IPS-18a (cell line): ENCODE data around the gene GSTM4.

Experiments used
- H3K27ac ChIP-seq: one replicate; pipeline ENCODE4 v1.5.1; 2013; ENCODE audit warnings: low read length
- H3K27me3 ChIP-seq: one replicate; pipeline ENCODE4 v1.6.1; 2013; ENCODE audit warnings: mild to moderate bottlenecking, low read length; ENCODE audit not compliant: control insufficient read depth, insufficient read depth
- H3K36me3 ChIP-seq: one replicate; pipeline ENCODE4 v1.6.1; 2013; ENCODE audit warnings: low read depth, low read length; ENCODE audit not compliant: control insufficient read depth
- H3K4me1 ChIP-seq: one replicate; pipeline ENCODE4 v1.6.1; 2013; ENCODE audit warnings: low read depth, low read length; ENCODE audit not compliant: control insufficient read depth
- H3K4me3 ChIP-seq: one replicate; pipeline ENCODE4 v1.5.1; 2013; ENCODE audit warnings: low read length
- H3K9ac ChIP-seq: one replicate; pipeline ENCODE4 v1.6.1; 2013; ENCODE audit warnings: mild to moderate bottlenecking, low read length, moderate library complexity
- H3K9me3 ChIP-seq: one replicate; pipeline ENCODE4 v1.6.1; 2013; ENCODE audit warnings: low read depth, low read length; ENCODE audit not compliant: control insufficient read depth

The GSTM4 gene

DNA sequence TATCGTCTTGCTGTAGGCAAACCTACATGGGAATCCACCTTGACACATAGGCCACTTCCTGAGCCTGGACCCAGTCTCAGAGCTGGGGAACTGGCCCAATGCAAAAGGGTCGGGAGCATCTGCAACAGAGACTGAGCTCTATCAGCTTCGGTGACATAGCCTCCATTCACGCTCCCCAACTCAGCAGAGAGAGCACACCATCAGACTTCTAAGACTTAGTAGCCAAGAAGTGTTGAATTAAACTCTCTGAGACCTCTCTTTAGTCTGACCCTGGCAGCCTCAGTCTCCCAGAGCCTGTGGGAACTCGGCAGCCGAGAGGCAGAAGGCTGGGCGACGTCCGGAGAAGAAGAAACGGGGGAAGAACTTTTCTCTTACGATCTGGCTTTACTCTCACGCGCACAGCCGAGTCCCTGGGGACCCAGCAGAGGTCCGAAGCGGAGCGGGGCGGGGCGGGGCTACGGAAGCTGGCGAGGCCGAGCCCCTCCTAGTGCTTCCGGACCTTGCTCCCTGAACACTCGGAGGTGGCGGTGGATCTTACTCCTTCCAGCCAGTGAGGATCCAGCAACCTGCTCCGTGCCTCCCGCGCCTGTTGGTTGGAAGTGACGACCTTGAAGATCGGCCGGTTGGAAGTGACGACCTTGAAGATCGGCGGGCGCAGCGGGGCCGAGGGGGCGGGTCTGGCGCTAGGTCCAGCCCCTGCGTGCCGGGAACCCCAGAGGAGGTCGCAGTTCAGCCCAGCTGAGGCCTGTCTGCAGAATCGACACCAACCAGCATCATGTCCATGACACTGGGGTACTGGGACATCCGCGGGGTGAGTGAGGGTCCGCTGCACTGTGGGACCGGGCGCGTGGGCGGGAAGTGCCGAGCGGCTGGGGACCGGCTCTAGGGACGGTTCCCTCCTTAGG, at the start of gene GSTM4:
Gene GSTM4, plus strand, starts transcription at position 485 of the 905 bp plus-strand sequence. Its CDS starts 291 bp downstream, at position 776.
- Histone ChIP-seq H3K4me1 (no peaks in the 10 kb centered on the region), H3K4me3 (peak within 1 kb of the TSS; percentile 83), H3K27me3 (peaks cover 24% of the 10 kb centered on the region), H3K9ac (peak within 1 kb of the TSS; percentile 61), H3K9me3 (no peaks in the 10 kb centered on the region), H3K27ac (no peak within 1 kb of the TSS), H3K36me3 (no peaks in the 10 kb centered on the region)

DNA sequence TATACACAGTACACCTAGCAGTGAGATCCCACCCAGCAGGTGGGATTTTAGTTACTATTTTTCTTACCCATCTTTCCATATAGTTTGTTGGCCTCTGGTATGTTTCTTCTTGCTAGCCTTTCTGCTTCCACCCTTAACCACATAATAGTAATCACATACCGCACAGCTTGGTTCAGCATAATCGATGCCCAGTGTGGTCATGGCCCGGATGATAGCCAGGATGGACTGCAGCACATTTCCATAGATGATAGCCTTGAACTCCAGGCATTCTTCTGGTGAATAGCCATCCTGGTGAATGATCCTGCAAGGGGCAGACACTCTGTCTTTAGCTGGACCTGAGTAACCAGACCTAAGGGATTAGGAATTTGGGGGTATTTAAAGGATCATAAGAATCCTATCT, 46.0 kb upstream of the GSTM4 start:
- peaks cover 6% of the 10 kb centered on the region for H3K4me1 ChIP-seq
- no peak overlapping the region for H3K4me3 ChIP-seq
- H3K27me3 ChIP-seq, result no peaks in the 10 kb centered on the region
- H3K27ac ChIP-seq, result no peak overlapping the region
- no peaks in the 10 kb centered on the region for H3K36me3 ChIP-seq
- no peak overlapping the region for H3K9ac ChIP-seq
- H3K9me3 ChIP-seq, result no peaks in the 10 kb centered on the region

DNA sequence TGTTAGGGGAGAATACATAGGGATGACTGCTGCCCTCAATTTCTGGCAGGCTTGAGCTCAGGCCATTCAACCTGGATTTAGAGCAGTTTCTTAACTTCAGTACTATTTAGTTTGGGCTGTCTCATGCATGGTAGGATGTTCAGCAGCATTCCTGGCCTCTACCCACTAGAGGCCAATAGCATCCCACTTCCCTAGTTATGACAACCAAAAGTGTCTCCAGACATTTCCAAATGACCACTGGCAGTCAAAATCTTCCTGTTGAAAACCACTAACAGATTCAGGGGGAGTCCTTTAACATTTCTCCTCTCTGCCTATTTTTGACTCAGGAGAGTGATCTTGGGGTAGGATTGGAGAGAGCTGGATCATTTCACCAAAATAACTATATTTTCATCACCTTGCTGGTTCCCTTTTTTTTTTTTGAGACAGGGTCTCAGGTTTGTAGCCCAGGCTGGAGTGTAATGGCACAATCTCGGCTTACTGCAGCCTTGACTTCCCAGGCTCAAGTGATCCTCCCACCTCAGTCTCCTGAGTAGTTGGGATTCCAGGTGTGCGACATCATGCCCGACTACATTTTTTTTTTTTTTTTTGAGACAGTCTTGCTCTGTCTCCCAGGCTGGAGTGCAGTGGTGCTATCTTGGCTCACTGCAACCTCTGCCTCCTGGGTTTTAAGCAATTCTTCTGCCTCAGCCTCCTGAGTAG, 45.1 kb upstream of the GSTM4 start:
- no peaks in the 10 kb centered on the region for H3K9me3 ChIP-seq
- H3K9ac ChIP-seq, result no peak overlapping the region
- H3K36me3 ChIP-seq, result no peaks in the 10 kb centered on the region
- peaks cover 6% of the 10 kb centered on the region for H3K4me1 ChIP-seq
- H3K27ac ChIP-seq, result no peak overlapping the region
- no peaks in the 10 kb centered on the region for H3K27me3 ChIP-seq
- H3K4me3 ChIP-seq, result no peak overlapping the region

DNA sequence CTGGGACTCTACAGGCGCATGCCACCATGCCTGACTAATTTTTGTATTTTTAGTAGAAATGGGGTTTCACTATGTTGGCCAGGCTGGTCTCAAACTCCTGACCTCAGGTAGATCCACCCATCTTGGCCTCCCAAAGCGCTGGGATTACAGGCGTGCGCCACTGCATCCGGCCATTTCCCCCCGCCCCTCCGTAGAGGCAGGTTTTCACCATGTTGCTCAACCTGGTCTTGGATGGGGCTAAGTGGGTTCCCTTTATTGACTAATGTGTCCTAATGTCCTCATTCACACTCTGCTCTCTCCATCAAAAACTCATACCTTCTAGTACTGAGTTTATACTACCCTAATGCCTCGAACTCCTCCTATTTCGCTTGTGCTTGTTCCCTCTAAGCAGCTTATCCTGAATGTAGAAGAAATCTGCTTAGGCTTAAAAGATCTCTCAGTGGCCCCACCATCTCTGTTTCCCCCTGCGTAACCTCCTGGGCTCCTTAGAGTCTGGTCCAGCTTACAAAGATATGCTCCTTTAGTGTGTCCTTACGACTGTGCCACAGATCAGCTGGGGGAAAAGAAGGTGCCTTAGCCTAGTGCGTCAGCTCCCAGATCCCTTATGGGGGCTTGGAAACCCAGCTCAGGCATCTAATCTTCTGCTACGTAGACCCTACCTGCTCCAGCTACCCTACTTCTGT, 44.5 kb upstream of the GSTM4 start:
- no peak overlapping the region for H3K9ac ChIP-seq

DNA sequence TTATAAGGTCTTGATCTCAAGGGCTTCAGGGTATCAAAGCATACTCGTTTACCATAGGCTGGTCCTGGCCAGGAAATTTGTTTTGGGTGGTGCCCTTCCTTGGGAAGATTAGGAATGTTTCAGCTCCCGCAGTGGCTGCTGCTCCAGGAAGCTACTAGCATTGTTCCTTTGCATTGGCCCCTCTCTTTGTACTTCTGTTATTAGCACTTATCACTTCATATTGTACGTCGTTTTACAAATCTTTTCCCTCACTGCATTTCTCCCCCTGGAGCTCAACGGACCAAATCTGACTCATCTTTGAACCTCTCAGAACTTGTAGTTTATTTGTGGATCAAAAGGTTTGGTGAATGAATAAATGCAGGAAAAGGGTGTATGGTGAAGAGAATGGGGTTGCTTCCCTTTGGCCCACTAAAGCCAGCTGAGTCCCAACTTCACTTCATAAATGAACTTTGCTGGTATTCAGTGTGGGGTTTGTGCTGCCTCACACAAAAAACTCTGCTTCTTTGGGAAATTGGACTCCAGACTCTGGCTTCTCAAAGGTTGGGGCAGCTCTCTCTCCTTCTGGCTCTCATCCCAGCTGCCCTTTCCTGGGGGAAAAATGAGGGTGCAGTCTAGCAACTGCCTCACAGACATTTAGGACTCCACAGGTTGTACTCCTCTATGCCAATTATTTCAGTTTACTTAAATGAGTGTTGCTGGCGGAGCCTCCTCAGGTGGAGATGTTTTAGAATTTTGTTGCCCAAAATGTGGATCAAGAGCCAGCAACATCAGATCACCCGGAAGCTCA, 42.3 kb upstream of the GSTM4 start:
- peaks cover 17% of the 10 kb centered on the region for H3K4me1 ChIP-seq
- H3K27ac ChIP-seq, result no peak overlapping the region
- H3K27me3 ChIP-seq, result no peaks in the 10 kb centered on the region
- no peaks in the 10 kb centered on the region for H3K9me3 ChIP-seq
- H3K9ac ChIP-seq, result no peak overlapping the region
- H3K4me3 ChIP-seq, result no peak overlapping the region
- no peaks in the 10 kb centered on the region for H3K36me3 ChIP-seq

More for the DNA sequence above, 44.5 kb upstream of the GSTM4 start:
- Histone ChIP-seq H3K4me1 (peaks cover 6% of the 10 kb centered on the region), H3K4me3 (no peak overlapping the region), H3K36me3 (no peaks in the 10 kb centered on the region), H3K9me3 (no peaks in the 10 kb centered on the region), H3K27ac (no peak overlapping the region), H3K27me3 (no peaks in the 10 kb centered on the region)

DNA sequence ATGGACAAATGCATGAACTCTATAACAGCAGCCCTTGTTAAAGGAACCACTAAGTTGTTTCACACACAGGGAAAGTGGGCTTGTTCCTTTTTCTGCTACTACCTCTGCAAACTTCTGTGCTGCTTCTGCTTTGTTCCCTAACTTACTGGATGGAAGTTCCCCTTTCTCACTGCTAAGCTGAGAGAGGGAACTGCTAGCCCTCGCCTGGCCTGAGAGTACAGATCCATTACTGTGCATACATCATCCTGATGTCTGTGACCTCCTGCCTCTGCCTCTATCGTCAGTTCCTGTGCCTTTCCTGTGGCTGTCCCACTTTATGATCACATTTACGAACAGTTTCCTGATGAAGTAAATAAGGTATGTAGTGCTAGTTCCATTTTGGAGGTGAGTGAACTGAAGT, 40.0 kb upstream of the GSTM4 start:
- H3K9ac ChIP-seq, result no peak overlapping the region

DNA sequence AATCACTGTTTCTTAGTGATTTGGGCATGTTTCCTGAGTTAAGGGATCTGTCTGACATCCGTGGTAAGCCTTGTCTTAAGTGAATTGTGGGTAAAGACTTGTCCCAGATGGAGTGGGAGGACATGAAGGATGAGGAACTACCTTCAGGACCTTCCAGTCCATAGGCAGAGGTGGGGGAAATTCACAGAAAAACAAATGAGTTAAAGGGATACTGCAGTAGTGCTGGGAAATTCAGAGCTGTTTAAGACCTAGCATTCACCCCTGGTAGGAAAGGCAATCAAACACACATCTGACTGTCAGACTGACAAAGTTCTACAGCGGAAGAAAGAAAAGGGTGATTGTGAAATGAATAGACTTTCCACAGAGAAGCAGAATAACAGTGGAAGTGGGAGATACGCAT, 39.5 kb upstream of the GSTM4 start:
- H3K27me3 ChIP-seq, result no peaks in the 10 kb centered on the region
- no peak overlapping the region for H3K9ac ChIP-seq
- no peak overlapping the region for H3K27ac ChIP-seq
- H3K4me3 ChIP-seq, result no peak overlapping the region
- peaks cover 20% of the 10 kb centered on the region for H3K4me1 ChIP-seq
- H3K36me3 ChIP-seq, result no peaks in the 10 kb centered on the region
- no peaks in the 10 kb centered on the region for H3K9me3 ChIP-seq

More for the DNA sequence above, 40.0 kb upstream of the GSTM4 start:
- peaks cover 20% of the 10 kb centered on the region for H3K4me1 ChIP-seq
- no peak overlapping the region for H3K27ac ChIP-seq
- H3K9me3 ChIP-seq, result no peaks in the 10 kb centered on the region
- no peaks in the 10 kb centered on the region for H3K27me3 ChIP-seq
- no peak overlapping the region for H3K4me3 ChIP-seq
- H3K36me3 ChIP-seq, result no peaks in the 10 kb centered on the region

DNA sequence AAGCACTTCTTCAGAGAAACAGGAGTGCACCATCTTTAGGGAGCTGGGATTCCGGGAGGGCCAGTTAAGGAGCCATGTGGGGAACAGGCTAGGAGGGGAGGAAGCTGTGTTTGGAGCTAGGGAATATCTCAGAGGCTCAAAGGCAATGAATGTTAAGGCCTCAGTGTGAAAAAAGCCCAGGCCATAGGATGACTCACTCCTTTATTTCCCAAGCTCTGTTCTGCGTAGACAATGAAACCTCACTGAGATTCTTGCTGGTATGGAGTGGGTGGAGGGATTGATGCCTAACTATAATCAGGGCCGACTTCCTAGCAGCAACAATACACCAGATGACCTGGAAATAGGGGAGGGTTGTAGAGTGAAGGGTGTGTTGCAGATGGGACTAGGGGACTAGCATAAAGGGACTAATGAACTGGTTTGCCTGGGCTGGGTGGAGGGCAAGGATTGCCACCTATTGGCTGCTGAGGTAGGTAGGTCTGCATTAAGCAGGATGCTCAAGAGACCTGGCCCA, 38.6 kb upstream of the GSTM4 start:
- H3K36me3 ChIP-seq, result no peaks in the 10 kb centered on the region
- peaks cover 20% of the 10 kb centered on the region for H3K4me1 ChIP-seq
- H3K9ac ChIP-seq, result no peak overlapping the region
- no peaks in the 10 kb centered on the region for H3K9me3 ChIP-seq
- no peak overlapping the region for H3K4me3 ChIP-seq
- H3K27me3 ChIP-seq, result no peaks in the 10 kb centered on the region
- no peak overlapping the region for H3K27ac ChIP-seq

DNA sequence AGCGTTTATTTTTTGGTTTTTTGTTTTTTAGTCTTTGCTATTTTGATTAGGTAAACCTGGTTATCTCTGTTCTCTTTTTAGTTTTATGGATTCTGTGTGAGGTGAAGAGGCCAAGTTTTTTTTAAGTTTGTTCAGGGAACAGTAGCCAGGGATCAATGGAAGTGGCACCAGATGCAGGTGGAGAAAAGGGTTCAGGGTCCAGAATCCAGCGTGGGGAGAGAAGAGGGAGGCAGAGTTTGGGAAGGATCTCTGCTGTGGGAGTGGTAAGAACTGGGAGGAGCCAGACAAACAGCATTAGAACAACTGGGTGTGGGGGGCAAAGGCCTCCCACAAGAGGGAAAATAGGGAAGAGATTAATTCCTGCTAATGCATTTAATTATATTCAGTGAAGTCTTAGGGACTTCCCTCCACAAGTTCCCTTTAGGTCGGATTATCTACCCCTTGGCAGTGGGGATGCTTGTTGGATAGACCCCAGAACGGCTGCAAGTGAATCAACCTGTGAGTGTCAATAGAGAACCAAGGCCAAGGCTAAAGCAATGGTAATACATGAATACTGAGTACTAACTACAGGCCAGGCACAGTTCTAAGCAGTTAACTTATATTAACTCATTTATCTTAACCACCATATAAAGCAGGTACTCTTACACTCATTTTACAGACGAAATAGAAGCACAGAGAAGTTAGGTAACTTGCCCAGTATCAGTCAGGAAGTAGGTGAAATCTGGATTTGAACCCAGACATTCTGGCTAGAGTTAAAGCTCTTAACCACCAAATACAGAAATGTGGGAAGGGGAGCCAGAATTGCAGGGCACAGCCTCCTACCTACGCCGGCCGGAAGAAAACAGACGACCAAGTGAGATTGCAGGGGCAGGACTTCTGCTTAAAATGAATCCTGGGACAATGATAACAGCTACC, 37.0 kb upstream of the GSTM4 start:
- Histone ChIP-seq H3K36me3 (no peaks in the 10 kb centered on the region), H3K9ac (peak overlapping the region; percentile 79), H3K27ac (no peak overlapping the region), H3K9me3 (no peaks in the 10 kb centered on the region), H3K27me3 (no peaks in the 10 kb centered on the region), H3K4me3 (peak overlapping the region; percentile 91), H3K4me1 (peaks cover 20% of the 10 kb centered on the region)
